ENCODE results near the gene CYP2A6.
"Not testable (repeated sequence)": the region's sequence is repeated elsewhere in the genome, so short reads cannot be mapped to it uniquely, and the experiment has no call there.

CYP2A6 gene

GRCh38 chr19:40864739-40865496, 14.7 kb upstream of the CYP2A6 start:
- not testable (repeated sequence) for H3K27ac Mint-ChIP-seq, ATAC-seq, H3K36me3 Mint-ChIP-seq, H3K4me3 Mint-ChIP-seq, H3K9me3 Mint-ChIP-seq, H3K4me1 Mint-ChIP-seq
- H3K27me3 Mint-ChIP-seq, result peaks cover 20% of the 10 kb centered on the region

GRCh38 chr19:40862785-40863184, 12.5 kb upstream of the CYP2A6 start:
- no peaks in the 10 kb centered on the region for H3K9me3 Mint-ChIP-seq
- no peaks in the 10 kb centered on the region for H3K36me3 Mint-ChIP-seq
- H3K4me1 Mint-ChIP-seq, result no peaks in the 10 kb centered on the region
- H3K27ac Mint-ChIP-seq, result no peak overlapping the region
- peaks cover 8% of the 10 kb centered on the region for H3K27me3 Mint-ChIP-seq
- no peak for ATAC-seq
- no peak overlapping the region for H3K4me3 Mint-ChIP-seq

DNA sequence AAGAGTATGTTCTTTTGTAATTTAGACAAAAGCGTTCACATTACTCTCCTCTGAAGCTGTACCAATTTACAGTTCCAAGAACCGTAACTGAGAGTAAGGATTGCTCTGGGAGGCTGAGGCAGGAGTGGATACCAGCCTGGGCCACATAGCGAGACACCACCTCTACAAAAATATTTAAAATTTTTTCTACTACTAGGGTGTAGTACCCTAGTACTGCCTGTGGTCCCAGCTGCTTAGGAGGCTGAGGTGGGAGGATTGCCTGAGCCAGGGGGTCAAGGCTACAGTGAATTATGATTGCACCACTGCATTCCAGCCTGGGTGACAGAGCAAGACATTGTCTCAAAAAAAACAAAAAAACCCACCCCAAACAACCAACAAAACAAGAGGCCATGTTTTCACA, 12.1 kb upstream of the CYP2A6 start:
- Mint-ChIP-seq H3K9me3 (no peaks in the 10 kb centered on the region), H3K27me3 (peaks cover 8% of the 10 kb centered on the region), H3K36me3 (no peaks in the 10 kb centered on the region), H3K27ac (no peak overlapping the region), H3K4me1 (no peaks in the 10 kb centered on the region), H3K4me3 (no peak overlapping the region)
- ATAC-seq, result no peak

GRCh38 chr19:40858109-40858508, 7.9 kb upstream of the CYP2A6 start:
- no peak overlapping the region for H3K27ac Mint-ChIP-seq
- no peak for ATAC-seq
- H3K36me3 Mint-ChIP-seq, result no peaks in the 10 kb centered on the region
- H3K4me3 Mint-ChIP-seq, result no peak overlapping the region
- H3K27me3 Mint-ChIP-seq, result peaks cover 8% of the 10 kb centered on the region
- no peaks in the 10 kb centered on the region for H3K9me3 Mint-ChIP-seq
- H3K4me1 Mint-ChIP-seq, result no peaks in the 10 kb centered on the region

GRCh38 chr19:40852467-40853152, 2.4 kb upstream of the CYP2A6 start:
- not testable (repeated sequence) for H3K9me3 Mint-ChIP-seq, ATAC-seq, H3K27ac Mint-ChIP-seq, H3K36me3 Mint-ChIP-seq, H3K4me1 Mint-ChIP-seq, H3K4me3 Mint-ChIP-seq
- H3K27me3 Mint-ChIP-seq, result peaks cover 22% of the 10 kb centered on the region

DNA sequence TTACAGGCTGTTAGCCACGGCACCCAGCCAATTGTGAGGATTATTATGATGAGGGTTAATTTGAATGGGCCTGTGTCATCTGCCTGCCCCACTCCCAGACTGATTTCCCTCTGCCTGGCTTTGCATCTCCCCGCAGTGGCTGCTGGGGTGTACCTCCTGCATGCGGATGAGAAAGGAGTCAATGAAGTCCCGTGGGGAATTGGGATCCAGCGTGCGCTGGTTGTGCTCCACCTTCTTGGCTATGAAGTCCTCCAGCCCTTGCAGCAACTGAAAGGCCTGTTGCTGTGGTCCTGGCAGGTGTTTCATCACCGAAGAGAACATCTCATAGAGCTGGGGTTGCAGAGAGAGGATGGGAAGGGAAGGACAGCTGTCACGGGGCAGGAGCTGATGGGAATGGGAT, 3.5 kb downstream of the CYP2A6 start:
- not testable (repeated sequence) for H3K36me3 Mint-ChIP-seq, H3K27ac Mint-ChIP-seq

DNA sequence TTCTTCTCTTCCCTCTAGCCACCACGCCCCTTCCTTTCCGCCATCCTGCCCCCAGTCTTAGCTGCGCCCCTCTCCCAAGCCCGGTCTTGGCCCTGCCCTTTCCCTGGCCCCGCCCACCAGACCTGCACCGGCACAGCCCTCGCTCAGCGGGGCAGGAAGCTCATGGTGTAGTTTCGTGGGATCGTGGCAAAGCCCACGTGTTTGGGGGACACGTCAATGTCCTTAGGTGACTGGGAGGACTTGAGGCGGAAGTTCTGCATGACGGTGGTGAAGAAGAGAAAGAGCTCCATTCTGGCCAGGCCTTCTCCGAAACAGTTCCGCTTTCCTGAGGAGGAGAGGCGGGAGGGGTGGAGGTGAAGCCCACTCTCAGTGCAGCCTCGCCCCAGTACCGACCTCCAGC, 6.6 kb downstream of the CYP2A6 start:
- peaks cover 27% of the 10 kb centered on the region for H3K27me3 Mint-ChIP-seq
- peak overlapping the region; percentile 31 for H3K27ac Mint-ChIP-seq
- peak; percentile 92 for ATAC-seq
- H3K36me3 Mint-ChIP-seq, H3K9me3 Mint-ChIP-seq, H3K4me1 Mint-ChIP-seq: not testable (repeated sequence)
- peak overlapping the region; percentile 75 for H3K4me3 Mint-ChIP-seq

More for the DNA sequence above, 3.5 kb downstream of the CYP2A6 start:
- not testable (repeated sequence) for H3K4me3 Mint-ChIP-seq, ATAC-seq, H3K4me1 Mint-ChIP-seq, H3K9me3 Mint-ChIP-seq
- peaks cover 33% of the 10 kb centered on the region for H3K27me3 Mint-ChIP-seq

GRCh38 chr19:40842997-40843652, 7.1 kb downstream of the CYP2A6 start:
- ATAC-seq, H3K9me3 Mint-ChIP-seq, H3K36me3 Mint-ChIP-seq, H3K4me1 Mint-ChIP-seq: not testable (repeated sequence)
- Mint-ChIP-seq H3K27me3 (peaks cover 26% of the 10 kb centered on the region), H3K4me3 (peak overlapping the region; percentile 75), H3K27ac (peak overlapping the region; percentile 31)

GRCh38 chr19:40842012-40842411, 8.2 kb downstream of the CYP2A6 start:
- not testable (repeated sequence) for H3K27ac Mint-ChIP-seq, H3K9me3 Mint-ChIP-seq, ATAC-seq, H3K4me1 Mint-ChIP-seq, H3K4me3 Mint-ChIP-seq, H3K36me3 Mint-ChIP-seq
- peaks cover 15% of the 10 kb centered on the region for H3K27me3 Mint-ChIP-seq

DNA sequence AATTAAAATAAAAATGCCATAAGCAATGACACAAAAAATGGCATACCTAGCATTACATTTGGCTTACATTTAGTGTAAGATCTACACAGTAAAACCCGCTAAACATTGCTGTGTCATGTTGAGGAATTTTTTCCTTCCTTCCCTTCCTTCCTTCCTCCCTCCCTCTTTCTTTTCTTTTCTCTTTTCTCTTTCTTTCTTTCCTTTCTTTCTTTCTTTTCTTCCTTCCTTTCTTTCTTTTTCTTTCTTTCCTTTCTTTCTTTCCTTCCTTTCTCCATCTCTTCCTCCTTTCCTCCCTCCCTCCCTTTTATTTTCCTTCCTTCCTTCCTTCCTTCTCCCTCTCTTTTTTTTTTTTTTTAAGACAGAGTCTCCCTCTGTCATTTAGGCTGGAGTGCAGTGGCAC, 11.8 kb downstream of the CYP2A6 start:
- H3K4me3 Mint-ChIP-seq, H3K27me3 Mint-ChIP-seq, H3K9me3 Mint-ChIP-seq, H3K4me1 Mint-ChIP-seq, ATAC-seq, H3K36me3 Mint-ChIP-seq, H3K27ac Mint-ChIP-seq: not testable (repeated sequence)

DNA sequence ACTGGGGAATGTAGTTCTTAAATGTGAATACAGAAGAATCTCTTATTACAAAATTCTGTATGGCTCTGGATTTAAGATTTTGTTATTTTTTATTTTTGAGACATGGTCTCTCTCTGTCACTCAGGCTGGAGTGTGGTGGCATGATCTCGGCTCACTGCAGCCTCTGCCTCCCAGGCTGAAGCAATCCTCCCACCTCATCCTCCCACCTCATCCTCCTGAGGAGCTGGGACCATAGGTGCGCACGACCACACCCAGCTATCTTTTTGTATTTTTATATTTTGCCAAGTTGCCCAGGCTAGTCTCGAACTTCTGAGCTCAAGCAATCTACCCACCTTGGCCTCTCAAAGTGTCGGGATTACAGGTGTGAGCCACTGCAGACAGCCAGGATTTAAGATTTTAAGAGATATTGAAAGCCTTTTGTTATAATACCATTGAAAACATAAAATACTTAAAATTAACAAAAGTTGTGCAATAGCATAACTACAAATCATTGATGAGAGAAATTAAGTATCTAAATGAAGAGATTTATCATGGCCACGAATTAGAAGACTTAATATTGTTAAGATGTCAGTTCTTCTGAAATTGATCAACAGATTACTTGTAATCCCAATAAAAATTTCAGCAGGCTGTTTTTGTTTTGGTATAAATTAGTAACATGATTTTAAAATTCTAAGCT, 13.4 kb downstream of the CYP2A6 start:
- Mint-ChIP-seq H3K4me3 (no peak overlapping the region), H3K4me1 (no peaks in the 10 kb centered on the region), H3K36me3 (no peaks in the 10 kb centered on the region), H3K27me3 (peaks cover 10% of the 10 kb centered on the region), H3K27ac (no peak overlapping the region), H3K9me3 (no peaks in the 10 kb centered on the region)
- no peak for ATAC-seq

- H3K36me3 Mint-ChIP-seq, ATAC-seq, H3K4me1 Mint-ChIP-seq, H3K27me3 Mint-ChIP-seq, H3K9me3 Mint-ChIP-seq, H3K4me3 Mint-ChIP-seq, H3K27ac Mint-ChIP-seq: not testable (repeated sequence)
These were observed 16.3 kb downstream of the CYP2A6 start for GRCh38 chr19:40833728-40834533.

- not testable (repeated sequence) for H3K4me3 Mint-ChIP-seq, ATAC-seq, H3K4me1 Mint-ChIP-seq, H3K27me3 Mint-ChIP-seq, H3K9me3 Mint-ChIP-seq, H3K27ac Mint-ChIP-seq
- H3K36me3 Mint-ChIP-seq, result peaks cover 20% of the 10 kb centered on the region
These were observed 17.8 kb downstream of the CYP2A6 start for GRCh38 chr19:40832431-40832790.

DNA sequence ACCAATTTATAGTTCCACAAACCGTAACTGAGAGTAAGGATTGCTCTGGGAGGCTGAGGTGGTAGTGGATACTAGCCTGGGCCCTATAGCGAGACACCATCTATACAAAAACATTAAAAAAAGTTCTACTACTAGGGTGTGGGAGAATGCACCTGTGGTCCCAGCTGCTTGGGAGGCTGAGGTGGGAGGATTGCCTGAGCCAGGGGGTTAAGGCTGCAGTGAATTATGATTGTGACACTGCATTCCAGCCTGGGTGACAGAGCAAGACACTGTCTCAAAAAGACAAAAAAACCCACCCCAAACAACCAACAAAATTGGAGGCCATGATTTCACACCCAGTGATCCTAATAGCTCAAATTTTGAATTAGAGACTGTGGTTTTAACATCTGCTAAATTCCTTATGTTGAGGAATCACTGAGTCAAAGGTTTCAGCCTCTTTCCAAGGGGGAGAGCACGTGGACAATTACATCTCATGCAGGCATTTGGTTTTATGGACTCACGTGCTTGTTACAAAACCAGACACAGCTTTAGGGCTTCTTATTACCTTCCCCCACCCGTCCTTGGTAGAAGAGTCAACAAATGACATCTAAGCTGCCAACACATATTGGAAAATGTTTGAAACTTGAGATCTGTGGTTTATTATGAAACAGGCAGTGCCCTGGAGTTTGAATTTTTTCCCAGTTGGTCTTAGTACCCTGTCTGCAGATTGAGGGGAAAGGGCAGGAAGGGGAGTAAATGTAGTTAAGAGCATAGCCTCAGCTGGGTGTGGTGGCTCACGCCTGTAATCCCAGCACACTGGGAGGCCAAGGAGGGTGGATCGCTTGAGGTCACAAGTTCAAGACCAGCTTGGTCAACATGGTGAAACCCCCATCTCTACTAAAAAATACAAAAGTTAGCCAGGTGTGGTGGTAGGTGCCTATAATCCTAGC, 18.5 kb downstream of the CYP2A6 start:
- no peak for ATAC-seq
- Mint-ChIP-seq H3K9me3 (peaks cover 3% of the 10 kb centered on the region), H3K27ac (no peak overlapping the region), H3K27me3 (no peaks in the 10 kb centered on the region), H3K4me3 (no peak overlapping the region), H3K4me1 (no peaks in the 10 kb centered on the region), H3K36me3 (peaks cover 27% of the 10 kb centered on the region)
